HepG2 (cell line): ENCODE measurements around the gene HDDC2. TPM values are rescaled to one million over a fixed set of nuclear protein-coding genes. Genes with fewer than 3 reads are reported as not detected.

Source experiments
- IRX3 ChIP-seq: sonication (generic); formaldehyde crosslinking; IDR thresholded peaks from 2 replicates; pipeline ENCODE4 v1.8.1; 2023; ENCODE audit warnings: mild to moderate bottlenecking, low read depth, missing genetic modification reagents, borderline replicate concordance
- KDM3A ChIP-seq: IDR thresholded peaks from 2 replicates; pipeline ENCODE4 v1.6.1; 2018; ENCODE audit warnings: low read depth, missing compliant biosample characterization
- KDM4B ChIP-seq: sonication (generic); formaldehyde crosslinking; IDR thresholded peaks from 2 replicates; pipeline ENCODE4 v1.4.0; 2020; ENCODE audit warnings: missing genetic modification reagents
- MLLT10 ChIP-seq: sonication (generic); formaldehyde crosslinking; IDR thresholded peaks from 2 replicates; pipeline ENCODE4 v1.4.0; 2020; ENCODE audit warnings: missing genetic modification reagents
- NFATC3 ChIP-seq: sonication (generic); formaldehyde crosslinking; IDR thresholded peaks from 2 replicates; pipeline ENCODE4 v1.5.1; 2020; ENCODE audit warnings: mild to moderate bottlenecking, missing genetic modification reagents
- SPEN ChIP-seq: sonication (generic); formaldehyde crosslinking; IDR thresholded peaks from 2 replicates; pipeline ENCODE4 v1.5.1; 2020; ENCODE audit warnings: low read depth, mild to moderate bottlenecking, missing genetic modification reagents
- TBL1XR1 ChIP-seq: fragments of 150-350 bp; IDR thresholded peaks from 2 replicates; pipeline ENCODE4 v1.6.1; 2014; ENCODE audit warnings: borderline replicate concordance, low read length; ENCODE audit not compliant: partially characterized antibody
- ZBTB40 ChIP-seq, 2 experiments: fragments of 450-650 bp in 1 of 2; sonication (generic) in 1 of 2; formaldehyde crosslinking in 1 of 2; IDR thresholded peaks; 2 replicates each; pipeline versions ENCODE4 v1.6.1 to v1.8.0; 2016 to 2022; ENCODE audit warnings: antibody characterized with exemption in 1 of 2, mild to moderate bottlenecking in 1 of 2, missing genetic modification reagents in 1 of 2
- ZMAT3 ChIP-seq: sonication (generic); formaldehyde crosslinking; conservative IDR thresholded peaks from 2 replicates; pipeline ENCODE4 v1.7.0; 2021; ENCODE audit warnings: missing genetic modification reagents
- ZNF713 ChIP-seq: sonication (generic); formaldehyde crosslinking; IDR thresholded peaks from 2 replicates; pipeline ENCODE4 v1.4.0; 2020; ENCODE audit warnings: mild to moderate bottlenecking, missing genetic modification reagents
- polyA plus RNA-seq, 8 experiments: library from polyadenylated mRNA; depleted of rRNA in 3 of 8; stranded (reverse) in 7 of 8; unstranded in 1 of 8; fragments of >200 nt; fragmentation: Illumina TruSeq in 4 of 8; extraction: Trizol in 4 of 8; gene quantifications; 2 replicates each; pipeline versions ENCODE4 v1.2.1 to v1.2.3, GENCODE V29; 2011 to 2016; ENCODE audit warnings: low read depth in 4 of 8, missing spikeins in 1 of 8, mixed read lengths in 1 of 8; ENCODE audit not compliant: insufficient read depth in 1 of 8
- total RNA-seq, 5 experiments: library from RNA; depleted of rRNA; stranded (reverse); fragments of >200 nt; fragmentation: Illumina TruSeq; extraction: Trizol; gene quantifications; 2 replicates each; pipeline ENCODE4 v1.2.3, GENCODE V29; 2016; ENCODE audit warnings: low read depth in 1 of 5

Gene HDDC2
- total and polyA plus RNA-seq, 2 of the 13 experiments (the other 11 are each of a cell fraction or from before 2014, with no cell fraction given): 76.7 to 78.7 TPM

- TF ChIP-seq SPEN (CRISPR knock-in tag) (no peak), KDM4B (no peak), ZNF713 (CRISPR knock-in tag) (no peak), IRX3 (no peak), ZMAT3 (no peak), MLLT10 (CRISPR knock-in tag) (no peak), TBL1XR1 (no peak), KDM3A (CRISPR knock-in tag) (no peak), ZBTB40 (IDR thresholded peaks at IDR 0.05) (no peak), ZBTB40 (CRISPR knock-in tag; IDR thresholded peaks at IDR 0.05) (no peak), NFATC3 (no peak)
Measured at GRCh38 chr6:125252891-125253290, 48.9 kb downstream of the HDDC2 start (continued).
